ENCODE data around the gene NSUN3.
"Not testable (repeated sequence)": the region's sequence is repeated elsewhere in the genome, so short reads cannot be mapped to it uniquely, and the experiment has no call there.

The NSUN3 gene

GRCh38 chr3:94069194-94069813, 6.4 kb downstream of the NSUN3 start:
- peak; percentile 11 for DNase-seq

DNA sequence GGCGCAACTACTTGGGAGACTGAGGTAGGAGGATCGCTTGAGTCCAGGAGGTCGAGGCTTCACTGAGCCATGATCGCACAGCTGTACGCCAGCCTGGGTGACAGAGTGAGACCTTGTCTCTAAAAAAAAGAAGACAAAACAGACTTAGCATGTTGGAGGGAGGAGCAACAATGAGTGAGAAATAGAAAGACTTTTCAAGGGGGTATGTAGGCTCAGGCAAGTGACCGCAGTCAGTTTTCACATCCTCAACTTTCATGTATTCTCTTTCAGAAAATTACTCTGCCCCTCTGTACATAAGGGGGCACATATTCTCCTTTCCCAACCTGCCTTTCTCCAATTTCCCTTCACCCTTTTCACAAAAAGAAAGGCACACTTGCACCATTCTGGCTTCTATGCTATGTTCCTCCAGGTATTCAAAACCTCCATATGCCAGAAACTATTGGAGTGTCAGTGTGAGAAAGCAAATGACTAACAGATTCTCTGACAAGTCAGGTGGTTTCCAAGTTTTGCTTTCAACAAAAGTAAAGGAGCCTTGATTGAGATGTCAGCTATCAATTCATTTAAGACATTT, 7.6 kb downstream of the NSUN3 start:
- no peak for DNase-seq

- no peak for DNase-seq
These were observed 8.9 kb downstream of the NSUN3 start for GRCh38 chr3:94071713-94072284.

GRCh38 chr3:94076055-94076454, 13.2 kb downstream of the NSUN3 start:
- DNase-seq, result no peak

DNA sequence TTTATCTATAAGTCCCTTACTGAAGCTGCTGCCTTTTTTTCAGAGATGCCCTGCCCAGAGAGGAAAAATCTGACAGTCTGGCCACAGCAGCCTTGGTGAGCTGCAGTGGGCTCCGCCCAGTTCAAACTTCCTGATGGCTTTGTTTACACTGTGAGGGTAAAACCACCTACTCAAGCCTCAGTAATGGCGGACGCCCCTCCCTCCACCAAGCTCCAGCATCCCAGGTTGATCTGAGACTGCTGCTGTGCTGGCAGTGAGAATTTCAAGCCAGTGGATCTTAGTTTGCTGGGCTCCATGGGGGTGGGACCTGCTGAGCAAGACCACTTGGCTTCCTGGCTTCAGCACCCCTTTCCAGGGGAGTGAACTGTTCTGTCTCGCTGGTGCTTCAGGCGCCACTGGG, 17.7 kb downstream of the NSUN3 start:
- not testable (repeated sequence) for DNase-seq

- no peak for DNase-seq
These were observed 19.0 kb downstream of the NSUN3 start for GRCh38 chr3:94081884-94082283.

DNA sequence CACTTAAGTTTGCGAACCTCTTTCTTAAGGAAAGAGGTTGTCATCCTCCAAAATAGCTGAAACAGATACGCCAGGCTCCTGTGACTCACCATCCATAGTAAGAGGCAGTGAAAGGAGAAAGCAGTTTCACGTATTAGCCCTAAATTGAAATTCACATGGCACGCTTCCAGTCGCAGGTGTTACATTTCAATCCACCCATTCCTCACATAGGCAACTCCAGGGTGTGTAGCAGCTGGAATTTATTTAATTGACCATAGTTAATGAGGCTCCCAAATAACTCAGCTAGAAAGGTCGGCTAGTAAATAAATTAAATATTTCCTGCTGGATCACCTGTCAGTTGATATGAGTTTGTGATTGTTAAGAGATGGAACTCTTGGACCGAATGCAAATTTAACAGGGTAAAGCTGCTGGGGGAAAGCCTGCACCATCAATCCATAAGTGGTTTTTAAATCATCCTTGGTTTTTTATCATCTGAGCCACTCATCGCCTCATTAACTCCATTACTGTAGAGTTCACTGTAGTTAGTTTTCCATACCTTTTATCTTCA, 19.6 kb downstream of the NSUN3 start:
- no peak for DNase-seq

GRCh38 chr3:94083261-94083660, 20.4 kb downstream of the NSUN3 start:
- no peak for DNase-seq

GRCh38 chr3:94089126-94089525, 26.3 kb downstream of the NSUN3 start:
- DNase-seq, result no peak

DNA sequence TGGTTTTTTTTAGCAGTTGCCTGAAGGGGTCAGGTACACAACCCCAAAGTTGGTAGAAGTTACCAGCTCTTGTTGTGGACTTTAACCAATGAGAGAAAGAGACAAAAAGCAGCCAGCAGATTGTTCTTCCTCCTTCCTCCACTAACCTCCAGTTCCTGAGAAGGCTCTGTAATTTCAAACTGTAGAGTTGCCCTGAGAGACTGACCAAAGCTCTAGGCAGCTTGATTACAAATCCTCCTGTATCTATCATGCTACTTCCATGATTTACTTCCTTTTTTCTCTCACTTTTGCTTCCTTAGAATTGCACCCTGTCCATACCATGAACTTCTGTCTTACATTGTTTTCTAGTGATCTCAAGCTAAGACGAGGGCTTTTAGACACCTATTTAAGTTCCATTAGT, 29.2 kb downstream of the NSUN3 start:
- DNase-seq, result no peak

DNA sequence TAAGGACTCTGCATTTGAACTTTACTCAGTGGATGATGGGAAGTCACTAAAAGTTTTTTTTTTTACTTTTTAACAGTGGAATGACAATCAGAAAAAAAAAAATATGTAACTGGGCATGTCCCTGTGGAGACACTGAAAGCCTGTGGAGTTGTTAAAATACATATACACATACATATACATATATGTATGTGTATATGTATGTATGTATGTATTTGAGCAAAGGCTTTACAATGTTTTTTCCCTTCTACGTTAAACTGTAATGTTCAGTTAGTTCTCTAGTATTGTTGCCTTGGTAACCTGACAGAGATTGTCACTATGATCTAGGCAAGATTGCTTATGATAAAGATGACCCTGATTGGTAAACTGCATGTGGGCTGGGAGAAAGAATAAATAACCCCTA, 30.3 kb downstream of the NSUN3 start:
- DNase-seq, result no peak

DNA sequence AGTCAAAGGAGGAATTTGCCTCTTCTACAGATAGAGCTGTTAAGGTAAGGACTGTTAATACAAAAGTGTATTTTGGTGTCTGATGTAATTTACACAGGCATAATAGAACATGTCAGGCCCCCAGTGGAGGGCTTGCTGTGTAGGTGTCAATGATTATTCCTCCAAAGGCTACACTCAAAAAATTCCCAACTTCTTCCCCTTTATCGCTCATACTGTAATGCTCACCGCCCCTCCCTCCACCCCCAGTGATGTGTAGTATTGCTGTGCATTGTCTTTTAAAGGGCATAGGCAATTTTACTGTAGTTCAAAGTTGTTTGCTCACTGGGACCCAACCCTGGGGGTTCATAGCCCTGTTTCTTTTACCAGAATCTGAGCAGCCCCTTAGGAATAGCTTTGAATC, 32.2 kb downstream of the NSUN3 start:
- DNase-seq, result no peak

DNA sequence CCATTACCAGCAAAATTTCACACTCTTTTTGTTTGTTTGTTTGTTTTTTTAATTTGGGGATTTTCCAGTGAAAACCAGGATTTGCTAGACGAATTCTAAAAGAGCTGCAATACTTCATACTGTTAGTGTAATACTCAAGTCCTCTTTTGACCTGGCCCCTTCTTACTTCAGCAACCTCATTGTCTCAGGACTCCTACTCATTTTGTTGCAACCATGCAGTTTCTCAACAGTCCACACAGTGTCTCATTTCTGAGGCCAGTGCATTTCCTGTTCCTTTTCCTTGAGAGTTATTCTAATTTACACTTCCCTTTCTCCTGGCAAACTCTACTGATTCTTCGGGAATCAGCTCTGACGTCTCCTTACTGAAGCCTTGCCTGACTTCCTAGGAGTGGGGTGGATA, 35.6 kb downstream of the NSUN3 start:
- no peak for DNase-seq

- DNase-seq, result no peak
These were observed 36.5 kb downstream of the NSUN3 start for GRCh38 chr3:94099311-94099710.

GRCh38 chr3:94101860-94102259, 39.0 kb downstream of the NSUN3 start:
- peak; percentile 9 for DNase-seq

- no peak for DNase-seq
These were observed 43.4 kb downstream of the NSUN3 start for GRCh38 chr3:94106268-94106667.

DNA sequence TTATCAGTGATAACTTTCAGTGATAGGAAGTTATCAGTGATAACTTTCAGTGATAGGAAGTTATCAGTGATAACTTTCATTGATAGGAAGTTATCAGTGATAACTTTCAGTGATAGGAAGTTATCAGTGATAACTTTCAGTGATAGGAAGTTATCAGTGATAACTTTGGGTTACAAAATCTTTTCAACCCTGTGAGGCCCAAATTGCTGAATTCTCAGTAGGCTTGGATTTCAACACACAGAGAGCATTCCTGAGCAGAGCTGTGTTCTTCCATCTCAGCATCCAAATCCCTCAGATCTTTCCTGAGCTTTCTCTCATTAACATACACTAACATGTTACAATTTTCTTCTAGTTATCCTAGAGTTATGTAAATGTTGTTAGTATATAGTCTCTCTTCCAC, 47.4 kb downstream of the NSUN3 start:
- not testable (repeated sequence) for DNase-seq

GRCh38 chr3:94110854-94111253, 48.0 kb downstream of the NSUN3 start:
- DNase-seq, result no peak

DNA sequence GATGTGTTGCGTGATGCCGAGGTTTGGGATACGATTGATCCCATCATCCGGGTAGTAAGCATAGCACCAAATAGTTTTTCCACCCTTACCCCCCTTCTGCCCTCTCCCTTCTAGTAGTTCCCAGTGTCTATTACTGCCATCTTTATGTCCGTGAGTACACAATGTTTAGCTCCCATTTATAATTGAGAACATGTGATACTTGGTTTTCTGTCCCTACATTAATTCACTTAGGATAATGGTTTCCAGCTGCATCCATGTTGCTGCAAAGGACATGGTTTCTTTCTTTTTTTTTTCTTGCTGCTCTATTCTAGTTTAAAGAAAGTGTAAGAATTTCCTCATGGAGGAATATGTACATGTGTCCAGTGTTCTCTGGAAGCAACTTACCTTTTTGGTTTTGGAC, 51.8 kb downstream of the NSUN3 start:
- no peak for DNase-seq

GRCh38 chr3:94115482-94115881, 52.6 kb downstream of the NSUN3 start:
- DNase-seq, result peak; percentile 69

GRCh38 chr3:94117729-94118128, 54.9 kb downstream of the NSUN3 start:
- DNase-seq, result no peak

DNA sequence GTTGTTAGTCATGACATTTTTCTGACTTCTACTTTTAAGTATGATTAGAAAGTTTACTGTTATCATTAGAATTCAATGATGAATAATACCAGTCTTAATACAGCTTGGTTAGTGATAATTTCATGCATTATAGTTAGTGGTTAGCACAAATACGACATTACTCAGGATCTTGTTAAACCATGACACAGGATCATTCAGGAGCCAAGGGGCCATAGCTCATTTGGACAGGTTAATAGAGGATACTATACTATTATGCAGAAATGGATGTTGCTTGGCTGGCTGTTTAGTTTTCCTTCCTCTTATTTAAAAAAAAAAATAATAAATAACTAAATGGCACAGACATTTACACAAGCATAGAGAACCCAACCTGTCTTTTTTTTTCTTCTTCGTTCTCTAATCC, 55.5 kb downstream of the NSUN3 start:
- no peak for DNase-seq

- DNase-seq, result peak; percentile 93
These were observed 58.3 kb downstream of the NSUN3 start for GRCh38 chr3:94121161-94121560.

- no peak for DNase-seq
These were observed 64.3 kb downstream of the NSUN3 start for GRCh38 chr3:94127115-94127514.

DNA sequence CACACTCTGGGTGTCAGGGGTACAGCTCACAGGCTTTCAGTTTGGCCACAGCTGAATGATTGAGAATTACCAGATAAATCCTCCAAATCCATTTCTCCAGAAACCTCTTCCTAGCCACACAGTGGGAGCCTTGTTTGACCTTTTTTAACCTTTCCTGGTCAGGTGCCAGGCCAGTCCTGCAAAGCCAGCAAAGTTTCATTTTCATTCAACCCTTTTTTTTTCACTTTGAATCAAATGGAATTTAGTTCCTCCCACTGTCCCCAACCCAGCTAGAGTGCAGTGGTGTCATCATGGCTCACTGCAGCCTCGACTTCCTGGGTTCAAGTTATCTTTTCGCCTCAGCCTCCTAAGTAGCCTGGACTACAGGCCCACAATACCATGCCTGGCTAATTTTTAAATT, 67.8 kb downstream of the NSUN3 start:
- no peak for DNase-seq
